Fibroblast of lung (primary cell): ENCODE results near the gene LZTR1.

Experiments used
- CTCF ChIP-seq, 2 donors: IDR thresholded peaks in 1 of 2; conservative IDR thresholded peaks in 1 of 2; 1 replicate in 1 of 2; 2 replicates in 1 of 2; pipeline ENCODE4 v1.5.1; 2011 to 2012; ENCODE audit warnings: low read length in 2 of 2, control low read depth in 1 of 2, inconsistent platforms in 1 of 2, low read depth in 1 of 2, mild to moderate bottlenecking in 1 of 2
- EZH2 ChIP-seq: IDR thresholded peaks from 2 replicates; pipeline ENCODE4 v1.5.1; 2012; ENCODE audit warnings: low read length, control low read depth, mild to moderate bottlenecking; ENCODE audit errors: missing control alignments

- TF ChIP-seq CTCF (conservative IDR thresholded peaks at IDR 0.05 in 1 of 2, IDR thresholded peaks at IDR 0.05 in 1 of 2; ENCODE audit: low read depth in 1 of 2, low read length in 2 of 2): no peak
- no peak for TF ChIP-seq EZH2
These were observed 7.7 kb upstream of the LZTR1 start for GRCh38 chr22:20974336-20974955.
